Kidney (tissue), 14 donors: ENCODE results near the gene C19orf85. TPM values are rescaled to one million over a fixed set of nuclear protein-coding genes. Genes with fewer than 3 reads are reported as not detected.
"Not testable (repeated sequence)": the region's sequence is repeated elsewhere in the genome, so short reads cannot be mapped to it uniquely, and the experiment has no call there.

ENCODE experiments used
- DNase-seq, 5 donors: peaks; one replicate each; pipeline ENCODE4 v3.0.0-alpha.2; 2013 to 2020
- FAIRE-seq: peaks from 2 replicates; lab custom pipeline; 2012; peaks lifted over from hg19 to GRCh38; lab: Jason Lieb, UNC
- H3K27ac ChIP-seq, 2 donors: one replicate each; pipeline ENCODE4 v1.7.0; 2013; ENCODE audit warnings: low read depth in 2 of 2, low read length in 2 of 2, inconsistent platforms in 1 of 2
- H3K27me3 ChIP-seq: one replicate; pipeline ENCODE4 v1.7.1; 2013; ENCODE audit warnings: low read length, inconsistent platforms; ENCODE audit not compliant: control insufficient read depth, insufficient read depth
- H3K36me3 ChIP-seq, 3 donors: one replicate each; pipeline versions ENCODE4 v1.7.0 to v1.7.1; 2013; ENCODE audit warnings: low read length in 3 of 3, control low read depth in 1 of 3, inconsistent platforms in 1 of 3; ENCODE audit not compliant: insufficient read depth in 3 of 3, control insufficient read depth in 2 of 3
- H3K4me1 ChIP-seq, 3 donors: one replicate each; pipeline versions ENCODE4 v1.7.0 to v1.7.1; 2013; ENCODE audit warnings: low read length in 3 of 3, inconsistent platforms in 1 of 3, low read depth in 1 of 3; ENCODE audit not compliant: control insufficient read depth in 2 of 3, insufficient read depth in 2 of 3
- H3K4me3 ChIP-seq, 3 donors: one replicate each; pipeline versions ENCODE4 v1.7.0 to v1.8.1; 2013; ENCODE audit warnings: low read length in 3 of 3, control low read depth in 1 of 3, inconsistent platforms in 1 of 3
- H3K9ac ChIP-seq, 3 donors: one replicate each; pipeline versions ENCODE4 v1.7.0 to v1.7.1; 2013; ENCODE audit warnings: low read length in 3 of 3, control low read depth in 1 of 3, inconsistent platforms in 1 of 3
- H3K9me3 ChIP-seq, 3 donors: one replicate each; pipeline versions ENCODE4 v1.7.0 to v1.7.1; 2013; ENCODE audit warnings: low read length in 3 of 3, control low read depth in 1 of 3, inconsistent platforms in 1 of 3; ENCODE audit not compliant: control insufficient read depth in 2 of 3, insufficient read depth in 1 of 3
- intact Hi-C: fragments of 100-400 bp; cut with DNase I; formaldehyde crosslinking; loops from one replicate; pipeline ENCODE4 v1.11.1; 2022
- polyA plus RNA-seq: library from polyadenylated mRNA; stranded (reverse); fragments of 350-450 nt; fragmentation: Illumina TruSeq; extraction: RNeasy Lipid Tissue Mini Kit (QIAGEN cat#74804); gene quantifications from one replicate; pipeline ENCODE4 v1.2.3, GENCODE V29; 2014; ENCODE audit warnings: low read depth, low replicate concordance; ENCODE audit not compliant: insufficient read depth
- total RNA-seq: library from RNA; stranded (reverse); fragmentation: NEBNext Ultra II Directional; extraction: Animal tissue kit (Norgen Biotek cat#: 25700); gene quantifications from one replicate; pipeline ENCODE4 v1.2.1, GENCODE V29; 2021
- TF ChIP-seq, protein P1 (sequence below): IDR thresholded peaks from 3 replicates; pipeline ENCODE4 v1.5.1; 2012; ENCODE audit warnings: mild to moderate bottlenecking, moderate library complexity, borderline replicate concordance; ENCODE audit not compliant: insufficient read depth; ENCODE audit errors: extremely low read depth
- donor health status: control.
- donor health status: control.
- donor health status: control.
- donor health status: control.
- donor health status: control.
- donor health status: DM: yes; HTN: yes; CAD: no.
- donor health status: Normal renal cell carcinoma (clear cell type).

The C19orf85 gene
- total and polyA plus RNA-seq, 2 donors from 2014 or later: not detected

DNA sequence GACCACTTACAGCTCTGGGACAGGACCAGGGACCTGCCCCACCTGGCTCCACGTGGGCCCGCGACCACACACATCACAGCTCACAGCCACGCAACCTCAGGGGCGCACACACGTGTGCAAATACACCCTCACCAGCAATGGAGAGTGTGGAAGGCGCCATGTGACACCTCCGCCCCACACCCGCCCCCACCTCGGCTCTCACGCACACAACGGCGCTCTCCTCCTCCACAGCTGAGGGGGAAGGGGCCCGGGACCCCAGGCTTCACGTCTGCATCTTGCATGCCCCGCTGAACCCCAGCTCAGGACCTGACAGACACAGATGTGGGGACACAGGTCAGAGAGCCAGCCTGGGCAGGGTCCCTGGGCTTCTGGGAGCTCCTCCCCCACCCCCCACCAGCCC, 15.1 kb downstream of the C19orf85 start:
- H3K9ac ChIP-seq: no peak overlapping the region
- H3K27ac ChIP-seq: no peak overlapping the region
- H3K9me3 ChIP-seq: no peaks in the 10 kb centered on the region
- intact Hi-C loops: no loop called here
- no peak overlapping the region for H3K4me3 ChIP-seq
- peaks cover 25% of the 10 kb centered on the region for H3K27me3 ChIP-seq
- no peak for DNase-seq
- TF ChIP-seq, protein P1, sequence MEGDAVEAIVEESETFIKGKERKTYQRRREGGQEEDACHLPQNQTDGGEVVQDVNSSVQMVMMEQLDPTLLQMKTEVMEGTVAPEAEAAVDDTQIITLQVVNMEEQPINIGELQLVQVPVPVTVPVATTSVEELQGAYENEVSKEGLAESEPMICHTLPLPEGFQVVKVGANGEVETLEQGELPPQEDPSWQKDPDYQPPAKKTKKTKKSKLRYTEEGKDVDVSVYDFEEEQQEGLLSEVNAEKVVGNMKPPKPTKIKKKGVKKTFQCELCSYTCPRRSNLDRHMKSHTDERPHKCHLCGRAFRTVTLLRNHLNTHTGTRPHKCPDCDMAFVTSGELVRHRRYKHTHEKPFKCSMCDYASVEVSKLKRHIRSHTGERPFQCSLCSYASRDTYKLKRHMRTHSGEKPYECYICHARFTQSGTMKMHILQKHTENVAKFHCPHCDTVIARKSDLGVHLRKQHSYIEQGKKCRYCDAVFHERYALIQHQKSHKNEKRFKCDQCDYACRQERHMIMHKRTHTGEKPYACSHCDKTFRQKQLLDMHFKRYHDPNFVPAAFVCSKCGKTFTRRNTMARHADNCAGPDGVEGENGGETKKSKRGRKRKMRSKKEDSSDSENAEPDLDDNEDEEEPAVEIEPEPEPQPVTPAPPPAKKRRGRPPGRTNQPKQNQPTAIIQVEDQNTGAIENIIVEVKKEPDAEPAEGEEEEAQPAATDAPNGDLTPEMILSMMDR: no peak
- H3K36me3 ChIP-seq: no peaks in the 10 kb centered on the region
- no peak for FAIRE-seq
- no peaks in the 10 kb centered on the region for H3K4me1 ChIP-seq

DNA sequence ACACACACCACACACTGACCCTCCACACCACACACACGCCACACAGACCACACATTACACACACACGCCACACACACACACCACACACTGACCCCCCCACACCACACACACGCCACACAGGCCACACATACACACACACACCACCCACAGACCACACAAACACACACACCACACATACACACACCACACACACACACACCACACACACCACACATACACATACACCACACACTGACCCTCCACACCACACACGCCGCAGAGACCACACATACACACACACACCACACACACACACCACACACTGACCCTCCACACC, 16.4 kb downstream of the C19orf85 start:
- H3K36me3 ChIP-seq, H3K4me3 ChIP-seq, H3K27ac ChIP-seq, H3K9me3 ChIP-seq, H3K4me1 ChIP-seq, H3K9ac ChIP-seq, DNase-seq, intact Hi-C loops, FAIRE-seq: not testable (repeated sequence)
- peaks cover 36% of the 10 kb centered on the region for H3K27me3 ChIP-seq

DNA sequence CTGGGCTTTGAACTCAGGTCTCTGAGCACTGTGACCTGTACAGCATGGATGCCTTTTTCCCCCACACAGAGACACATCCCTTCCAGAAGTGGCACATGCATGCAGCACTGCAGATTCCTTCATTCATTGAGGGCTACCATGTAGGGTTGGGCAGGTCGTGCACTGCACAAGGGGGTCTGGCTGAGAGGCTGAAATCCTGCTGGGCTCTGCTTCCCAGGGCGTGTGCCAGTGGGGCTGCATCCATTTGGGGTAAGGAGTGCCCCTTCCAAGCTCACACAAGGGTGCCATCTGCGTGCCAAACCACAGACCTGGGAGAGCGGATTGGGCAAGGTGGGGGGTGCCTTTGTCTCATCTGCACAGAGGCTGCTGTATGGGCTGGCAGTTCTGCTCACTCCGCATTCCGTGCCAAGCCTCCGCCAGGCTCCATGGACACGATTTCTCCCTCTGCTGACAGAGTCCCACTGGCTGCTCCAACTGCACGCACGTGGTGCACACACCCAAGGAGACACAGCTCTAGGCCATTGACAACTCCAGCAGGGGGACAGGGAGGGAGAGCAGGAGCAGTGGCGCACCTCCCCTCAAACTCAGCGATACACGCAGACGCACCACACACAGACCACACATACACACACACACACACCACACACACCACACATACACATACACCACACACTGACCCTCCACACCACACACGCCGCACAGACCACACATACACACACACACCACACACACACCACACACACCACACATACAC, 17.0 kb downstream of the C19orf85 start:
- no peak overlapping the region for H3K9ac ChIP-seq
- intact Hi-C loops: no loop called here
- no peaks in the 10 kb centered on the region for H3K4me1 ChIP-seq
- H3K27ac ChIP-seq: no peak overlapping the region
- H3K4me3 ChIP-seq: no peak overlapping the region
- no peaks in the 10 kb centered on the region for H3K9me3 ChIP-seq
- FAIRE-seq: no peak
- peaks cover 36% of the 10 kb centered on the region for H3K27me3 ChIP-seq
- TF ChIP-seq, protein P1: no peak
- no peaks in the 10 kb centered on the region for H3K36me3 ChIP-seq
- peak in 1 of 5 donors; percentile 20 for DNase-seq

DNA sequence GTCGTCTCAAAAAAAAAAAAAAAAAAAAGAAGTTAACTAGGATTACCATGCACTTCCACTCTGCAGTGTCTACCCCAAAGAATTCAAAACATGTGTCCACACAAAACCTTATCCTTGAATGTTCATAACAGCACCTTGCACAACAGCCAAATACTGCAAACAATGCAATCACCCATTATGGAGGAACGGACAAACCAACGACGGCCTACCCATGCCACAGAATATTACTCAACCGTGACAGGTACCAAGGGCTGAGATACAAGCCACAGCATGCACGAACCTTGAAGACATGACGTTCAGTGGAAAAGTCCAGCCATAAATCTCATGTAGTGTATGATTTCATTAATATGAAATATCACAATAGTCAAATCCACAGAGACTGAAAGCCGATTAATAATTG, 18.5 kb downstream of the C19orf85 start:
- Histone ChIP-seq H3K4me3 (no peak overlapping the region), H3K4me1 (peaks cover 0 to 2% (median 0%) of the 10 kb centered on the region in 3 donors), H3K9ac (no peak overlapping the region), H3K27me3 (peaks cover 44% of the 10 kb centered on the region), H3K36me3 (no peaks in the 10 kb centered on the region), H3K9me3 (no peaks in the 10 kb centered on the region), H3K27ac (no peak overlapping the region)
- intact Hi-C loops: no loop called here
- DNase-seq (no peak), FAIRE-seq (no peak)
- TF ChIP-seq, protein P1: no peak
